H1 (cell line): ENCODE results near the gene SPECC1. TPM values are rescaled to one million over a fixed set of nuclear protein-coding genes. Genes with fewer than 3 reads are reported as not detected.

Source experiments
- CHD2 ChIP-seq: IDR thresholded peaks from 2 replicates; pipeline ENCODE4 v1.6.1; 2012; ENCODE audit warnings: low read length, improper control_type of control experiment
- CHD7 ChIP-seq: fragments of 300-600 bp; sonication (generic); IDR thresholded peaks from 2 replicates; pipeline ENCODE4 v1.7.1; 2012; ENCODE audit warnings: low read length, moderate library complexity, mild to moderate bottlenecking, inconsistent platforms; ENCODE audit not compliant: insufficient replicate concordance
- CREB1 ChIP-seq: IDR thresholded peaks from 2 replicates; pipeline ENCODE4 v1.6.1; 2012; ENCODE audit warnings: inconsistent platforms
- FOSL1 ChIP-seq: IDR thresholded peaks from 2 replicates; pipeline ENCODE4 v1.6.1; 2011; ENCODE audit warnings: mild to moderate bottlenecking, low read depth, low read length, moderate library complexity; ENCODE audit not compliant: insufficient read depth
- HDAC6 ChIP-seq: IDR thresholded peaks from one replicate; pipeline ENCODE4 v1.7.1; 2012; ENCODE audit warnings: low read depth, mild to moderate bottlenecking, inconsistent platforms, low read length, moderate library complexity
- PHF8 ChIP-seq: fragments of 200-600 bp; sonication (generic); conservative IDR thresholded peaks from 2 replicates; pipeline ENCODE4 v1.7.1; 2012; ENCODE audit warnings: low read depth, mild to moderate bottlenecking, inconsistent platforms, low read length, moderate library complexity
- POLR2A ChIP-seq, 2 experiments: IDR thresholded peaks; 1 replicate in 1 of 2; 2 replicates in 1 of 2; pipeline ENCODE4 v1.6.1; 2011; ENCODE audit warnings: low read depth in 2 of 2, low read length in 2 of 2, mild to moderate bottlenecking in 2 of 2; ENCODE audit errors: control extremely low read depth in 1 of 2
- SAP30 ChIP-seq: fragments of 300-600 bp; sonication (generic); IDR thresholded peaks from 2 replicates; pipeline ENCODE4 v1.7.1; 2012; ENCODE audit warnings: low read length, moderate library complexity, mild to moderate bottlenecking, inconsistent platforms; ENCODE audit not compliant: insufficient read depth, insufficient replicate concordance
- SP4 ChIP-seq: IDR thresholded peaks from 2 replicates; pipeline ENCODE4 v1.6.1; 2012; ENCODE audit warnings: low read length, inconsistent platforms
- SRF ChIP-seq: IDR thresholded peaks from 2 replicates; pipeline ENCODE4 v1.6.1; 2011; ENCODE audit warnings: mild to moderate bottlenecking, low read depth, low read length, moderate library complexity
- polyA plus RNA-seq, 7 experiments: library from polyadenylated mRNA; depleted of rRNA in 3 of 7; stranded (reverse) in 5 of 7; unstranded in 2 of 7; fragments of >200 nt in 5 of 7; fragments of 200-250 nt in 2 of 7; gene quantifications; 1 replicate in 5 of 7; 2 replicates in 1 of 7; 4 replicates in 1 of 7; pipeline versions ENCODE4 v1.2.1 to v1.2.3, GENCODE V29; 2011 to 2013; ENCODE audit warnings: missing spikeins in 2 of 7, mixed read lengths in 2 of 7
- total RNA-seq: library from RNA; stranded (reverse); fragmentation: NEBNext Ultra II Directional; extraction: Animal tissue kit (Norgen Biotek cat#: 25700); gene quantifications from 2 replicates; pipeline ENCODE4 v1.2.1, GENCODE V29; 2021
- TF ChIP-seq, protein P1 (sequence below): IDR thresholded peaks from 2 replicates; pipeline ENCODE4 v1.6.1; 2012; ENCODE audit warnings: inconsistent platforms

Gene SPECC1
- total and polyA plus RNA-seq, 2 of the 8 experiments (the other 6 are each of a cell fraction or from before 2014, with no cell fraction given): 35.8 to 87.9 TPM

GRCh38 chr17:20200016-20200795 is 191.0 kb downstream of the SPECC1 start (continued):
- TF ChIP-seq CHD7 (no peak), POLR2A (IDR thresholded peaks at IDR 0.05; ENCODE audit: control extremely low read depth in 1 of 2, low read depth in 2 of 2, low read length in 2 of 2) (no peak), SRF (no peak), HDAC6 (no peak), SP4 (no peak), CREB1 (no peak), SAP30 (no peak), PHF8 (no peak), FOSL1 (no peak), CHD2 (no peak)
- TF ChIP-seq, protein P1, sequence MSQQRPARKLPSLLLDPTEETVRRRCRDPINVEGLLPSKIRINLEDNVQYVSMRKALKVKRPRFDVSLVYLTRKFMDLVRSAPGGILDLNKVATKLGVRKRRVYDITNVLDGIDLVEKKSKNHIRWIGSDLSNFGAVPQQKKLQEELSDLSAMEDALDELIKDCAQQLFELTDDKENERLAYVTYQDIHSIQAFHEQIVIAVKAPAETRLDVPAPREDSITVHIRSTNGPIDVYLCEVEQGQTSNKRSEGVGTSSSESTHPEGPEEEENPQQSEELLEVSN: no peak
